ENCODE data around the gene MTR. TPM values are rescaled to one million over a fixed set of nuclear protein-coding genes. Genes with fewer than 3 reads are reported as not detected.

Gene MTR
- total and polyA plus RNA-seq, 12 donors: 5.2 to 100 (median 65.4) TPM

DNA sequence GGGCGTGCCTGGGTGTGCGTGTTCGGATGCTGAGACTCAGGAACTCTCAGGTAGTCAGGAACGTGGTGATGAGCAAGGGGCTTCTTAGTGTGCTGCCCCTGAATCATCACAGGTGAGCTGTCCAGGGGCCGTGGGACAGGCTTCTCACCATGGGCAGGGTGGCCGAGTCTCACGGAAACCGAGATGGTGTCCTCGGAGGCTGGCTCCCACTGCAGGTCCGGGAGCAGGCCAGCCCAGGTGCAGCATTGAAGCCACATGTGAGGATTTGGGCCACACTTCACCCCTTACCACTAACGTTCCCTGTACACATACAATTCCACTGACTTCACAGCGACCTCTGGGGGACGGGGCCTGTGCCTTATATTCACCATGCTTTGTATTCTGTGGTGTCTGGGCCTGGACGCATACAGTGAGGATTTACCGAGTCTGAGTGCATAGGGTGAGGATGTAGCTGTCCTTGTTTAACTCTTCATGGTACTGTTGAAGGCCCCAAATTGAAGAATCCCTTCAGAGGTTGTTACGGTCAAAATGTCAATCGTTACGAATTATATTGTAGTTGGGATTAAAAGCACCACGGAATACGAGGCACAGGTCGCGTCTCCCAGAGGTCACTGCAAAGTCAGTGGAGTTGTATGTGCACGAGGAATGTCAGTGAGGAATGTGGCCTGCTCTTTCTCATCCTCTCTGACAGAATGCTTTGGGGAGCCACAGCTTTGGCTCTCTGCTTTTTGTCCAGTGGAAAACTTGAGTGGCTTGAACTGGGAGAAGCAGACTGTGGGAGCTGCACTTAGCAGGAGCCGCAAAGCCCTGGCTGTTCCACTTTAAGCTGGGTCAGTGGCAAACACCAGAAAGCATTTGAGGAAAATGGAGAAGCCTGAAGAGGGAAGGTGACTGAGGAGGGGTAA, 95.3 kb downstream of the MTR start:
- ATAC-seq: peak; percentile 63 to 84 (median 82)
- Histone ChIP-seq H3K4me1 (peaks cover 4 to 86% (median 33%) of the 10 kb centered on the region in 9 donors), H3K36me3 (peaks cover 0 to 100% (median 22%) of the 10 kb centered on the region in 9 donors), H3K27ac (peak overlapping the region; percentile 72 to 92 (median 88)), H3K9me3 (no peaks in the 10 kb centered on the region), H3K27me3 (no peaks in the 10 kb centered on the region), H3K4me3 (no peak overlapping the region)
- DNase-seq: peak; percentile 17 to 70
- WGBS, 2 donors: 40 to 59% methylated on average over 24 of the region's 24 CpGs
- intact Hi-C loops (cut with DNase I): loop anchor here in 5 of 10 donors (5.0 to 10.0 kb wide), 3 partner anchors 107 to 154 kb away; partner anchors contain the start of gene RYR2 (in 5 of the 5)
- TF ChIP-seq, protein P1, sequence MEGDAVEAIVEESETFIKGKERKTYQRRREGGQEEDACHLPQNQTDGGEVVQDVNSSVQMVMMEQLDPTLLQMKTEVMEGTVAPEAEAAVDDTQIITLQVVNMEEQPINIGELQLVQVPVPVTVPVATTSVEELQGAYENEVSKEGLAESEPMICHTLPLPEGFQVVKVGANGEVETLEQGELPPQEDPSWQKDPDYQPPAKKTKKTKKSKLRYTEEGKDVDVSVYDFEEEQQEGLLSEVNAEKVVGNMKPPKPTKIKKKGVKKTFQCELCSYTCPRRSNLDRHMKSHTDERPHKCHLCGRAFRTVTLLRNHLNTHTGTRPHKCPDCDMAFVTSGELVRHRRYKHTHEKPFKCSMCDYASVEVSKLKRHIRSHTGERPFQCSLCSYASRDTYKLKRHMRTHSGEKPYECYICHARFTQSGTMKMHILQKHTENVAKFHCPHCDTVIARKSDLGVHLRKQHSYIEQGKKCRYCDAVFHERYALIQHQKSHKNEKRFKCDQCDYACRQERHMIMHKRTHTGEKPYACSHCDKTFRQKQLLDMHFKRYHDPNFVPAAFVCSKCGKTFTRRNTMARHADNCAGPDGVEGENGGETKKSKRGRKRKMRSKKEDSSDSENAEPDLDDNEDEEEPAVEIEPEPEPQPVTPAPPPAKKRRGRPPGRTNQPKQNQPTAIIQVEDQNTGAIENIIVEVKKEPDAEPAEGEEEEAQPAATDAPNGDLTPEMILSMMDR (IDR thresholded peaks at IDR 0.05): peak in 3 of 9 donors; percentile 13 to 32 (median 25)

DNA sequence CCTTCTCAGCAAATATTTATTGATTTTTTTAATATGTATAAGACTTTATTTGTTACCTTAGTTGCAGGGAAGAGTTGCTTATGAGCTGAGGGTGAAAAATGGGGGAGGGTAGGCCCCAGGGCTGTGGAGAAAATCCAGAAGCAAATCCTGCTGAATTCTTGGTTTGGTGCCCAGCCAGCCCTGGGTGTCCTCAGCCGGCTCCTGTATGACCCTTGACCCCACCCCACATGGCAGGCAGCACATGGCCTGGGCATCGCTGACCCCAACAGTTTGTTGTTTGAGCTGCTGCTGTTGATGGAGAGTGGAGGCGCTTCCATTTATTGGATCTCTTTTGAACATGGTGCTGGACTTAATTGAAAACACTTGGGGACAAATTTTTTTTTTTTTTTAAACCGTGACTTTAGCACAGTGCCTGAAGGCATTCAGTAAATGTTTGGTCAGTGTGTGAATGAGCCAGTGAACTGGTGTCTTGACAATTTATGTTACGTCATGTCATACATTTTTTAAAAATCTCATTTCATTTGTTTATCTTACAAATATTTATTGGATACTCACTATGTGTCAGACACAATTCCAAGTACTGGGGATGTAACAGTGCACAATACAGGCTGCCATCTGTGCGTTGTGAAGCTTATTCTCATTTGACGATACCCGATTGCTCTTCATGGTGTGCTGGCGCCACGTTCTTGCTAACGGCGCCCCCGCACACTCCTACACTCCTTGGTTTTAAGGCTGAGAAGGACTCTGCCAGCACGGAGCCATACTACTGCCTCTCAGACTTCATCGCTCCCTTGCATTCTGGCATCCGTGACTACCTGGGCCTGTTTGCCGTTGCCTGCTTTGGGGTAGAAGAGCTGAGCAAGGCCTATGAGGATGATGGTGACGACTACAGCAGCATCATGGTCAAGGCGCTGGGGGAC, 98.8 kb downstream of the MTR start:
- intact Hi-C loops (cut with DNase I): loop anchor here in 5 of 10 donors (5.0 to 10.0 kb wide), 3 partner anchors 103 to 151 kb away; partner anchors contain the start of gene RYR2 (in 5 of the 5)
- peaks cover 4 to 77% (median 37%) of the 10 kb centered on the region in 9 donors for H3K4me1 ChIP-seq
- H3K9me3 ChIP-seq: no peaks in the 10 kb centered on the region
- WGBS, 2 donors: 83 to 90% methylated on average over 19 of the region's 19 CpGs
- H3K4me3 ChIP-seq: no peak overlapping the region
- ATAC-seq: no peak
- peak overlapping the region in 7 of 10 donors; percentile 48 to 92 (median 88) for H3K27ac ChIP-seq
- H3K36me3 ChIP-seq: peaks cover 0 to 99% (median 25%) of the 10 kb centered on the region in 9 donors
- H3K27me3 ChIP-seq: no peaks in the 10 kb centered on the region
- TF ChIP-seq, protein P1 (IDR thresholded peaks at IDR 0.05): no peak
- no peak for DNase-seq

DNA sequence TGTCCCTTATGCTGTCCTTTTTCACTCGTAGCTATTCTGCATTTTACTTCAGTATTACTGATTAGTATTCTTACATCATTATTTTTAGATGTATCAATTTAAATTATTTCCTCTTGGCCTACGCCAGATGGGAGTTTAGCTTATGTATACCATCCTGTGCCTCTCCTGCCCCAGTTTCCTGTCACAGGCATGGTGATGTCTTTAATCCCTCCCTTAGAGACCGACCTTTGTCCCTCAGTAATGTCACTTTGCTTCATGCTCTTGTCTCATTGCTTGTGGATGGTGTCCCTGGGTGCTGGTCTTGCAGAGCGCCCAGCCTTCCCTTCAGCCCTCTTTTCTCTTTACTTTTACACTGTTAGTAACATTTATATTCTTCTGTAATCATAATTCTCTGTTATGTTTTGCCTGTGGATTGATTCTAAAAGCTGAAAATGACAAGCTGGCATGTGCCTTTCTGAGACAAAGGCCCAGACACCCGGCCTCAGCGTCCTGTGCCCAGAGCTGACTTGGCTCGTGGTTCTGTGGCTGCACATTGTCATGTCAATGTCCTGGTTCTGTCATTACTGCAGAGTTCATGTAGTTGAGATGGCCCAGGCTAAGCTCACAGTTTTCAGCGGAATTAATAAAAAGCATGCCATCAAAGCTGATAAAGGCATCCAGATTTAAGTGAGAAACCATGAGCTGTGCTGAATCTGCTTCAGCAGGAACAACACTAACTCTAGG, 100.7 kb downstream of the MTR start:
- peak; percentile 46 to 90 (median 76) for ATAC-seq
- TF ChIP-seq, protein P1 (IDR thresholded peaks at IDR 0.05): no peak
- Histone ChIP-seq H3K27ac (peak overlapping the region; percentile 10 to 89 (median 60)), H3K36me3 (peaks cover 0 to 99% (median 29%) of the 10 kb centered on the region in 9 donors), H3K27me3 (no peaks in the 10 kb centered on the region), H3K4me1 (peaks cover 4 to 61% (median 27%) of the 10 kb centered on the region in 9 donors), H3K4me3 (no peak overlapping the region), H3K9me3 (no peaks in the 10 kb centered on the region)
- WGBS, 2 donors: 47 to 61% methylated on average over 8 of the region's 8 CpGs
- peak; percentile 47 to 50 for DNase-seq
- intact Hi-C loops (cut with DNase I): loop anchor here in 4 of 10 donors (5.0 to 10.0 kb wide), 2 partner anchors 86 to 149 kb away; partner anchors contain the start of gene RYR2 (in 4 of the 4)

All from heart right ventricle (tissue), 16 donors.